SK-N-SH treated with all-trans-retinoic acid at 6 μM for 48 hours (cell line): ENCODE data around the gene NFKB1.

Experiments used
- ATAC-seq: fragments of 200-7000 bp; cut with Tn5 transposase; 3 replicates; pipeline ENCODE4 v1.9.1; 2020; ENCODE audit warnings: mild to moderate bottlenecking, moderate library complexity
- ARNTL ChIP-seq: fragments of 450-650 bp; formaldehyde crosslinking; IDR thresholded peaks from 2 replicates; pipeline ENCODE4 v1.5.0; 2020; ENCODE audit warnings: low read depth, mild to moderate bottlenecking, moderate library complexity, borderline replicate concordance
- BACH2 ChIP-seq: fragments of 250-450 bp; sonication (Bioruptor Pico); IDR thresholded peaks from 2 replicates; pipeline ENCODE4 v1.9.0; 2021; ENCODE audit warnings: mild to moderate bottlenecking, borderline replicate concordance
- CSDC2 ChIP-seq: fragments of 250-450 bp; sonication (Bioruptor Pico); IDR thresholded peaks from 2 replicates; pipeline ENCODE4 v1.5.0; 2020; ENCODE audit warnings: mild to moderate bottlenecking, moderate library complexity
- ESRRG ChIP-seq: fragments of 250-450 bp; sonication (Bioruptor Pico); IDR thresholded peaks from 2 replicates; pipeline ENCODE4 v1.6.1; 2021; ENCODE audit warnings: mild to moderate bottlenecking
- GLIS3 ChIP-seq: fragments of 250-450 bp; sonication (Bioruptor Pico); IDR thresholded peaks from 2 replicates; pipeline ENCODE4 v1.5.0; 2020; ENCODE audit warnings: mild to moderate bottlenecking, moderate library complexity
- ISL1 ChIP-seq: fragments of 250-450 bp; sonication (Bioruptor Pico); IDR thresholded peaks from 2 replicates; pipeline ENCODE4 v2.1.2; 2022; ENCODE audit warnings: mild to moderate bottlenecking, moderate library complexity
- POU6F1 ChIP-seq: fragments of 250-450 bp; sonication (Bioruptor Pico); IDR thresholded peaks from 2 replicates; pipeline ENCODE4 v1.8.0; 2021; ENCODE audit warnings: low read depth, mild to moderate bottlenecking, moderate library complexity, borderline replicate concordance
- PPARA ChIP-seq: fragments of 250-450 bp; sonication (Bioruptor Pico); IDR thresholded peaks from 2 replicates; pipeline ENCODE4 v1.5.0; 2020; ENCODE audit warnings: mild to moderate bottlenecking, borderline replicate concordance
- RARB ChIP-seq: fragments of 250-450 bp; sonication (Bioruptor Pico); IDR thresholded peaks from 2 replicates; pipeline ENCODE4 v1.8.0; 2021; ENCODE audit warnings: mild to moderate bottlenecking, moderate library complexity
- SNAI2 ChIP-seq: fragments of 250-450 bp; sonication (Bioruptor Pico); IDR thresholded peaks from 2 replicates; pipeline ENCODE4 v1.5.0; 2020; ENCODE audit warnings: mild to moderate bottlenecking, moderate library complexity
- TCF4 ChIP-seq: fragments of 250-450 bp; sonication (Bioruptor Pico); IDR thresholded peaks from 2 replicates; pipeline ENCODE4 v1.8.0; 2021; ENCODE audit warnings: mild to moderate bottlenecking, moderate library complexity, borderline replicate concordance
- TOX ChIP-seq: fragments of 250-450 bp; sonication (Bioruptor Pico); IDR thresholded peaks from 2 replicates; pipeline ENCODE4 v1.8.0; 2021; ENCODE audit warnings: mild to moderate bottlenecking, moderate library complexity, borderline replicate concordance
- ZC3H10 ChIP-seq: fragments of 250-450 bp; sonication (Bioruptor Pico); IDR thresholded peaks from 2 replicates; pipeline ENCODE4 v1.5.1; 2021; ENCODE audit warnings: mild to moderate bottlenecking, moderate library complexity
- ZFP3 ChIP-seq: fragments of 250-450 bp; sonication (Bioruptor Pico); IDR thresholded peaks from 2 replicates; pipeline ENCODE4 v1.5.0; 2020; ENCODE audit warnings: mild to moderate bottlenecking, moderate library complexity
- ZFP30 ChIP-seq: fragments of 450-650 bp; formaldehyde crosslinking; IDR thresholded peaks from 2 replicates; pipeline ENCODE4 v1.5.0; 2022; ENCODE audit warnings: mild to moderate bottlenecking, moderate library complexity
- ZNF565 ChIP-seq: fragments of 450-650 bp; formaldehyde crosslinking; conservative IDR thresholded peaks from 2 replicates; pipeline ENCODE4 v1.5.0; 2020; ENCODE audit warnings: low read depth, mild to moderate bottlenecking, moderate library complexity
- ZNF70 ChIP-seq: fragments of 450-650 bp; formaldehyde crosslinking; IDR thresholded peaks from 2 replicates; pipeline ENCODE4 v1.5.0; 2020; ENCODE audit warnings: mild to moderate bottlenecking, moderate library complexity
- ZNF8 ChIP-seq: fragments of 450-650 bp; formaldehyde crosslinking; IDR thresholded peaks from 2 replicates; pipeline ENCODE4 v1.5.0; 2020; ENCODE audit warnings: mild to moderate bottlenecking, moderate library complexity
- TF ChIP-seq, protein P1 (sequence below): fragments of 250-450 bp; sonication (Bioruptor Pico); IDR thresholded peaks from 2 replicates; pipeline ENCODE4 v1.5.1; 2021; ENCODE audit warnings: mild to moderate bottlenecking, moderate library complexity
- TF ChIP-seq, protein P2 (sequence below): fragments of 250-450 bp; sonication (Bioruptor Pico); IDR thresholded peaks from 2 replicates; pipeline ENCODE4 v1.5.0; 2020; ENCODE audit warnings: mild to moderate bottlenecking, moderate library complexity
- TF ChIP-seq, protein P3 (sequence below): fragments of 250-450 bp; sonication (Bioruptor Pico); IDR thresholded peaks from 2 replicates; pipeline ENCODE4 v1.8.0; 2020; ENCODE audit warnings: mild to moderate bottlenecking, moderate library complexity, borderline replicate concordance
- TF ChIP-seq, protein P4 (sequence below): fragments of 250-450 bp; sonication (Bioruptor Pico); IDR thresholded peaks from 2 replicates; pipeline ENCODE4 v1.5.1; 2020; ENCODE audit warnings: low read depth, mild to moderate bottlenecking, moderate library complexity

NFKB1 gene

GRCh38 chr4:102579794-102580462, 78.8 kb downstream of the NFKB1 start:
- TF ChIP-seq RARB: no peak
- TF ChIP-seq ARNTL (CRISPR knock-in tag): no peak
- no peak for TF ChIP-seq BACH2
- ATAC-seq: no peak

GRCh38 chr4:102580463-102580842, 79.3 kb downstream of the NFKB1 start:
- no peak for TF ChIP-seq GLIS3 (CRISPR knock-in tag)
- TF ChIP-seq, all 23 proteins: peak for 0
- no peak for ATAC-seq

GRCh38 chr4:102584091-102584490, 82.9 kb downstream of the NFKB1 start:
- no peak for ATAC-seq
- TF ChIP-seq ARNTL (CRISPR knock-in tag): no peak
- TF ChIP-seq, protein P1, sequence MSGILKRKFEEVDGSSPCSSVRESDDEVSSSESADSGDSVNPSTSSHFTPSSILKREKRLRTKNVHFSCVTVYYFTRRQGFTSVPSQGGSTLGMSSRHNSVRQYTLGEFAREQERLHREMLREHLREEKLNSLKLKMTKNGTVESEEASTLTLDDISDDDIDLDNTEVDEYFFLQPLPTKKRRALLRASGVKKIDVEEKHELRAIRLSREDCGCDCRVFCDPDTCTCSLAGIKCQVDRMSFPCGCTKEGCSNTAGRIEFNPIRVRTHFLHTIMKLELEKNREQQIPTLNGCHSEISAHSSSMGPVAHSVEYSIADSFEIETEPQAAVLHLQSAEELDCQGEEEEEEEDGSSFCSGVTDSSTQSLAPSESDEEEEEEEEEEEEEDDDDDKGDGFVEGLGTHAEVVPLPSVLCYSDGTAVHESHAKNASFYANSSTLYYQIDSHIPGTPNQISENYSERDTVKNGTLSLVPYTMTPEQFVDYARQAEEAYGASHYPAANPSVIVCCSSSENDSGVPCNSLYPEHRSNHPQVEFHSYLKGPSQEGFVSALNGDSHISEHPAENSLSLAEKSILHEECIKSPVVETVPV (CRISPR knock-in tag): no peak
- no peak for TF ChIP-seq TCF4 (CRISPR knock-in tag)
- no peak for TF ChIP-seq PPARA (CRISPR knock-in tag)
- TF ChIP-seq ZNF565 (CRISPR knock-in tag): no peak
- TF ChIP-seq, protein P2, sequence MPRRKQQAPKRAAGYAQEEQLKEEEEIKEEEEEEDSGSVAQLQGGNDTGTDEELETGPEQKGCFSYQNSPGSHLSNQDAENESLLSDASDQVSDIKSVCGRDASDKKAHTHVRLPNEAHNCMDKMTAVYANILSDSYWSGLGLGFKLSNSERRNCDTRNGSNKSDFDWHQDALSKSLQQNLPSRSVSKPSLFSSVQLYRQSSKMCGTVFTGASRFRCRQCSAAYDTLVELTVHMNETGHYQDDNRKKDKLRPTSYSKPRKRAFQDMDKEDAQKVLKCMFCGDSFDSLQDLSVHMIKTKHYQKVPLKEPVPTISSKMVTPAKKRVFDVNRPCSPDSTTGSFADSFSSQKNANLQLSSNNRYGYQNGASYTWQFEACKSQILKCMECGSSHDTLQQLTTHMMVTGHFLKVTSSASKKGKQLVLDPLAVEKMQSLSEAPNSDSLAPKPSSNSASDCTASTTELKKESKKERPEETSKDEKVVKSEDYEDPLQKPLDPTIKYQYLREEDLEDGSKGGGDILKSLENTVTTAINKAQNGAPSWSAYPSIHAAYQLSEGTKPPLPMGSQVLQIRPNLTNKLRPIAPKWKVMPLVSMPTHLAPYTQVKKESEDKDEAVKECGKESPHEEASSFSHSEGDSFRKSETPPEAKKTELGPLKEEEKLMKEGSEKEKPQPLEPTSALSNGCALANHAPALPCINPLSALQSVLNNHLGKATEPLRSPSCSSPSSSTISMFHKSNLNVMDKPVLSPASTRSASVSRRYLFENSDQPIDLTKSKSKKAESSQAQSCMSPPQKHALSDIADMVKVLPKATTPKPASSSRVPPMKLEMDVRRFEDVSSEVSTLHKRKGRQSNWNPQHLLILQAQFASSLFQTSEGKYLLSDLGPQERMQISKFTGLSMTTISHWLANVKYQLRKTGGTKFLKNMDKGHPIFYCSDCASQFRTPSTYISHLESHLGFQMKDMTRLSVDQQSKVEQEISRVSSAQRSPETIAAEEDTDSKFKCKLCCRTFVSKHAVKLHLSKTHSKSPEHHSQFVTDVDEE: no peak
- TF ChIP-seq CSDC2 (CRISPR knock-in tag): no peak
- no peak for TF ChIP-seq ZFP30
- no peak for TF ChIP-seq POU6F1 (CRISPR knock-in tag)
- TF ChIP-seq, protein P3, sequence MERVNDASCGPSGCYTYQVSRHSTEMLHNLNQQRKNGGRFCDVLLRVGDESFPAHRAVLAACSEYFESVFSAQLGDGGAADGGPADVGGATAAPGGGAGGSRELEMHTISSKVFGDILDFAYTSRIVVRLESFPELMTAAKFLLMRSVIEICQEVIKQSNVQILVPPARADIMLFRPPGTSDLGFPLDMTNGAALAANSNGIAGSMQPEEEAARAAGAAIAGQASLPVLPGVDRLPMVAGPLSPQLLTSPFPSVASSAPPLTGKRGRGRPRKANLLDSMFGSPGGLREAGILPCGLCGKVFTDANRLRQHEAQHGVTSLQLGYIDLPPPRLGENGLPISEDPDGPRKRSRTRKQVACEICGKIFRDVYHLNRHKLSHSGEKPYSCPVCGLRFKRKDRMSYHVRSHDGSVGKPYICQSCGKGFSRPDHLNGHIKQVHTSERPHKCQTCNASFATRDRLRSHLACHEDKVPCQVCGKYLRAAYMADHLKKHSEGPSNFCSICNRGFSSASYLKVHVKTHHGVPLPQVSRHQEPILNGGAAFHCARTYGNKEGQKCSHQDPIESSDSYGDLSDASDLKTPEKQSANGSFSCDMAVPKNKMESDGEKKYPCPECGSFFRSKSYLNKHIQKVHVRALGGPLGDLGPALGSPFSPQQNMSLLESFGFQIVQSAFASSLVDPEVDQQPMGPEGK (CRISPR knock-in tag): no peak
- TF ChIP-seq RARB: no peak
- TF ChIP-seq ZNF8: no peak
- no peak for TF ChIP-seq ISL1
- no peak for TF ChIP-seq BACH2
- no peak for TF ChIP-seq ZC3H10 (CRISPR knock-in tag)
- TF ChIP-seq SNAI2 (CRISPR knock-in tag): no peak
- TF ChIP-seq ZFP3: no peak
- no peak for TF ChIP-seq GLIS3 (CRISPR knock-in tag)
- no peak for TF ChIP-seq ESRRG
- TF ChIP-seq ZNF70 (CRISPR knock-in tag): no peak

DNA sequence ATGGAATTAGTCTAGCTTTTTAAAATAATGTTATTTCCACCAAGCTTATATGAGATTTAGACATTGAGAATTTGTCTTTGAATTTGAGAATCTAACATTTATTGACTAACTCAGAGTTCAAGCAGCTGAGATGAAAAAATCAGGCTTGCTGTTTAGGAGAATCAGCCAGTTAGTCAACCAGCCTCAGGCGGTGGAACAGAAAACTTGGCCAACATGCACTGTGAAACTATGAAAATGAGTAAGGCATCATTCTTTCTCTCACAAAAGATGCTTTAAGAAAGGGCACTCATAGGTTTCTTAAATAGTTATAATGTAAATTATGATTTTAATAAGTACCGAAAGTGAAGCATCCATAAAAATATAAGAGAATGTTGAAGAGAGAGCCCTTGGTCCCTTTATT, 84.2 kb downstream of the NFKB1 start:
- no peak for TF ChIP-seq ISL1
- ATAC-seq: no peak

DNA sequence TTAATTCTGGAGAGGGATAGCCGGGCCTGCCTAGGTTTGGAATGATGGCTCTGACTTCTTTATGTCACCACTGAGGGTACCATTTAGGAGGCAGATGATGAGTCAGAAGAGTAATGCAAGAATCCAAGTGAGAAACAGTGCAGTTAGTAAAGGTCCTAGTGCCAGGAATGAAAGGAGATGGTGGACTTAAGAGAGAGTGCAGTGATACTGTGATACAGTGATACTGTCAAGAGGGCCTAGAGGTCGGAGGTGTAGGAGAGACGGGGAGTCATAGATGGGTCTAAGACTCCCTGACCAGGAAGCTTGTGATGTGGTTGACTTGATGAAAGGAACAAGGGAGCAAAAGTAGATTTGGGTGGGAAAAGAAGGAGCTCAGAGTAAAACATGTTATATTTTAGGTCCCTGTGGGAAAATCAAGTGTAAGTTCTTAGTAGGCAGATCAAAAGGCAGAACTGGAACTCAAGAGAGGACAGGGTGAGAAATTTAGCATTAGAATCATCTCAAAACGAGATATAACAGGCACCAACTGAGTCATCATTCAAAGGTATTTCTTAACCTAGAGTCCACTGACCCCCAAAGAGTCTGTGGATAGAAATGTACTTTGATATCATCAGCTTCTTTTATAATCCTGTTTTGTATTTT, 85.0 kb downstream of the NFKB1 start:
- ATAC-seq: no peak
- TF ChIP-seq GLIS3 (CRISPR knock-in tag): no peak
- TF ChIP-seq, protein P2: no peak
- TF ChIP-seq, protein P4, sequence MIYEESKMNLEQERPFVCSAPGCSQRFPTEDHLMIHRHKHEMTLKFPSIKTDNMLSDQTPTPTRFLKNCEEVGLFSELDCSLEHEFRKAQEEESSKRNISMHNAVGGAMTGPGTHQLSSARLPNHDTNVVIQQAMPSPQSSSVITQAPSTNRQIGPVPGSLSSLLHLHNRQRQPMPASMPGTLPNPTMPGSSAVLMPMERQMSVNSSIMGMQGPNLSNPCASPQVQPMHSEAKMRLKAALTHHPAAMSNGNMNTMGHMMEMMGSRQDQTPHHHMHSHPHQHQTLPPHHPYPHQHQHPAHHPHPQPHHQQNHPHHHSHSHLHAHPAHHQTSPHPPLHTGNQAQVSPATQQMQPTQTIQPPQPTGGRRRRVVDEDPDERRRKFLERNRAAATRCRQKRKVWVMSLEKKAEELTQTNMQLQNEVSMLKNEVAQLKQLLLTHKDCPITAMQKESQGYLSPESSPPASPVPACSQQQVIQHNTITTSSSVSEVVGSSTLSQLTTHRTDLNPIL (CRISPR knock-in tag): no peak
- TF ChIP-seq TOX: no peak
- TF ChIP-seq ZNF8: no peak
- no peak for TF ChIP-seq CSDC2 (CRISPR knock-in tag)
- no peak for TF ChIP-seq BACH2
- no peak for TF ChIP-seq ESRRG
